Measurements from ENCODE around the gene GPRIN2.

GPRIN2 gene

GRCh38 chr10:46558392-46559185 is 2.1 kb upstream of the GPRIN2 start:
- no peak for TF ChIP-seq CTCF (IDR thresholded peaks at IDR 0.05; ENCODE audit: insufficient read depth, low read depth, low read length, missing control alignments)
- H3K4me3 ChIP-seq (ENCODE audit: low read length), result no peak overlapping the region
- no peak for DNase-seq (ENCODE audit: low read depth)

DNA sequence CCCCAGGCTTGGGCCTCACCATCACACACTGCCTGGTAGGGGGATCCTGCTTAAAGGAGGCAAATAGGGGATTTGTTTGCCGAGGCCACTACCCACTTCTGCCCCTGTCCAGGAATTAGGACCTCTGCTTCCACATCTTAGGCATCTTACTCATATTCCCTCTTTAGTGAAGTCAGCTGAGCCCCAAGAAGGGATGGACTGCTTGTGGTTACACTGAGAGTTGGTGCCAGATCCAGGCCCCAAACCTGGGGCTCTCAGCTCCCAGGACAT is 1.6 kb upstream of the GPRIN2 start:
- DNase-seq (ENCODE audit: low read depth), result no peak
- no peak overlapping the region for H3K4me3 ChIP-seq (ENCODE audit: low read length)
- no peak for TF ChIP-seq CTCF (IDR thresholded peaks at IDR 0.05; ENCODE audit: insufficient read depth, low read depth, low read length, missing control alignments)

DNA sequence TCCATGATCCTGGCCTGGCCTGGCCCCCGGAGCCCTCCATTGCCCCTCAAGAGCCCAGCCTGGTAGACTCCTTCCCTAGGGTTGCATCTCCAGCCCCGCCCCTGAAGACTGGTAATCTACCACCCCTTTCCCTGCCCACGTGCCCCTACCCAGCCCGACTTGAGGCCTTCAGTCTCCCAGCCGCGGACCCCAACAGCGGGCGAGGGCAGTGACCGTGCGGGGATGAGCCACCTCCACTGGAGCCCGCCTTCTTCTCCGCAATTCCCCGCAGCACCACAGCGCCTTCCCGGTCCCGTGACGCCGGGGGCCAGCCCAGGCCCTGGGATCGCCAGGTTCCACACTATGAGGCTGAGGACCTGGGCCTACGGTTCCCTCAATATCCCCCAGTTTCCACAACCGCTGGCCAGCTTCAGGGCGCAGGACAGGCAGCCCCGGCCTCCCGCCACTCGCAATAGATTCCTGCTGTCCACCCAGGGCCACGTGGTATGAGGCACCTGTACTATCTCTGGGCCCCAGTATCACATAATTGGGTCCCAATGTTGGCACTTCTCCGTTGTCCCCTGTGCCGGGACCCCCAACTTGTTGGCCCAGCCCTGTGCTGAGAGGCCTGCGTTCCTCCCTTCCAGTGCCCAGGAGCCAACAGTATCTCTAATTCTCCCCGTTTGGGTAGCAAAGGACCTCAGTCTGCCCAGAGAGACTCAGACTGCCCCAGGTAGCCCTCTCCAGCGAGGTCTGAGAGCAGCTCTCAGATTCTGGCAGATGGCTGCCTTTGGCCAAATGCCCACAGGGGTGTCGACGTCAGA is 1.1 kb upstream of the GPRIN2 start:
- no peak overlapping the region for H3K4me3 ChIP-seq (ENCODE audit: low read length)
- DNase-seq (ENCODE audit: low read depth), result no peak
- TF ChIP-seq CTCF (IDR thresholded peaks at IDR 0.05; ENCODE audit: insufficient read depth, low read depth, low read length, missing control alignments), result no peak

GRCh38 chr10:46555713-46556514 is 544 bp downstream of the GPRIN2 start:
- DNase-seq (ENCODE audit: low read depth), result no peak
- TF ChIP-seq CTCF (IDR thresholded peaks at IDR 0.05; ENCODE audit: insufficient read depth, low read depth, low read length, missing control alignments), result no peak
- H3K4me3 ChIP-seq (ENCODE audit: low read length), result peak overlapping the region; percentile 52

GRCh38 chr10:46555366-46555712 is 1.1 kb downstream of the GPRIN2 start:
- H3K4me3 ChIP-seq (ENCODE audit: low read length), result no peak overlapping the region
- no peak for DNase-seq (ENCODE audit: low read depth)
- no peak for TF ChIP-seq CTCF (IDR thresholded peaks at IDR 0.05; ENCODE audit: insufficient read depth, low read depth, low read length, missing control alignments)

- H3K4me3 ChIP-seq (ENCODE audit: low read length), result no peak overlapping the region
- TF ChIP-seq CTCF (IDR thresholded peaks at IDR 0.05; ENCODE audit: insufficient read depth, low read depth, low read length, missing control alignments), result no peak
- DNase-seq (ENCODE audit: low read depth), result no peak
These were observed 2.2 kb downstream of the GPRIN2 start for GRCh38 chr10:46554166-46554781.
